Activated CD8-positive, alpha-beta memory T cell treated with anti-CD3 and anti-CD28 coated beads for 4 hours (primary cell): ENCODE measurements around the gene RGS6.
"Not testable (repeated sequence)": the region's sequence is repeated elsewhere in the genome, so short reads cannot be mapped to it uniquely, and the experiment has no call there.

Source experiments
- DNase-seq, 2 donors: peaks; one replicate each; pipeline ENCODE4 v3.0.0-alpha.2; 2020; ENCODE audit warnings: low read depth in 2 of 2

Gene RGS6

GRCh38 chr14:72452774-72453173 lies 520.5 kb downstream of the RGS6 start:
- no peak for DNase-seq

- DNase-seq = no peak
These were observed 522.3 kb downstream of the RGS6 start for GRCh38 chr14:72454388-72455160.

GRCh38 chr14:72457641-72458040 lies 525.4 kb downstream of the RGS6 start:
- DNase-seq = no peak

GRCh38 chr14:72462056-72462455 lies 529.8 kb downstream of the RGS6 start:
- DNase-seq = no peak

- no peak for DNase-seq
These were observed 531.1 kb downstream of the RGS6 start for GRCh38 chr14:72463291-72463866.

- DNase-seq = no peak
These were observed 532.0 kb downstream of the RGS6 start for GRCh38 chr14:72464226-72464625.

GRCh38 chr14:72466325-72466724 lies 534.1 kb downstream of the RGS6 start:
- no peak for DNase-seq

GRCh38 chr14:72471346-72471745 lies 539.1 kb downstream of the RGS6 start:
- no peak for DNase-seq

- no peak for DNase-seq
These were observed 540.6 kb downstream of the RGS6 start for GRCh38 chr14:72472845-72473244.

GRCh38 chr14:72476657-72477499 lies 544.6 kb downstream of the RGS6 start:
- DNase-seq = peak; percentile 26 to 63

GRCh38 chr14:72477578-72477977 lies 545.3 kb downstream of the RGS6 start:
- not testable (repeated sequence) for DNase-seq

- DNase-seq = no peak
These were observed 546.3 kb downstream of the RGS6 start for GRCh38 chr14:72478471-72478893.

GRCh38 chr14:72479461-72479931 lies 547.3 kb downstream of the RGS6 start:
- DNase-seq = no peak

- no peak for DNase-seq
These were observed 548.4 kb downstream of the RGS6 start for GRCh38 chr14:72480464-72481243.

GRCh38 chr14:72483311-72483710 lies 551.1 kb downstream of the RGS6 start:
- no peak for DNase-seq

- no peak for DNase-seq
These were observed 553.5 kb downstream of the RGS6 start for GRCh38 chr14:72485695-72486094.

GRCh38 chr14:72488514-72488913 lies 556.3 kb downstream of the RGS6 start:
- DNase-seq = no peak

GRCh38 chr14:72492196-72492595 lies 560.0 kb downstream of the RGS6 start:
- no peak for DNase-seq

- no peak for DNase-seq
These were observed 563.4 kb downstream of the RGS6 start for GRCh38 chr14:72495668-72496067.

- no peak for DNase-seq
These were observed 566.4 kb downstream of the RGS6 start for GRCh38 chr14:72498646-72499045.

GRCh38 chr14:72499746-72500145 lies 567.5 kb downstream of the RGS6 start:
- DNase-seq = no peak
